ENCODE data around the gene FKBP3. TPM values are rescaled to one million over a fixed set of nuclear protein-coding genes. Genes with fewer than 3 reads are reported as not detected.

The FKBP3 gene
- polyA plus RNA-seq, 1 donor (not counting 4 experiments of a cell fraction or from before 2014, with no cell fraction given): 98.8 TPM

GRCh38 chr14:45072126-45072525 is 62.2 kb downstream of the FKBP3 start:
- no peak overlapping the region for H3K27ac ChIP-seq (ENCODE audit: control insufficient read depth, insufficient read depth, low read length)
- dilution Hi-C loops (cut with MboI; ENCODE audit: extremely low pct_ligation_motif_present, low sequenced_read_pairs): no loop called here

GRCh38 chr14:45070215-45070614 is 64.1 kb downstream of the FKBP3 start:
- dilution Hi-C loops (cut with MboI; ENCODE audit: extremely low pct_ligation_motif_present, low sequenced_read_pairs): no loop called here
- FAIRE-seq (no peak), DNase-seq (ENCODE audit: low read depth, low spot score) (no peak)
- H3K79me2 ChIP-seq (ENCODE audit: control insufficient read depth, insufficient read depth, low read length): no peaks in the 10 kb centered on the region
- no peaks in the 10 kb centered on the region for H4K20me1 ChIP-seq (ENCODE audit: control insufficient read depth, extremely low read depth, insufficient read depth, low read length)
- H3K4me1 ChIP-seq (ENCODE audit: control insufficient read depth, extremely low read depth, insufficient read depth, low read length): no peaks in the 10 kb centered on the region
- H3K4me3 ChIP-seq (ENCODE audit: control insufficient read depth in 2 of 3, extremely low read depth in 1 of 3, insufficient read depth in 2 of 3, low read depth in 1 of 3, low read length in 3 of 3): no peak overlapping the region
- no peak overlapping the region for H3K9ac ChIP-seq (ENCODE audit: control insufficient read depth, extremely low read depth, insufficient read depth, low read length)
- no peak overlapping the region for H3K27ac ChIP-seq (ENCODE audit: control insufficient read depth, insufficient read depth, low read length)
- H3K9me3 ChIP-seq (ENCODE audit: control insufficient read depth, low read depth, low read length): no peaks in the 10 kb centered on the region
- no peak overlapping the region for H2AFZ ChIP-seq (ENCODE audit: control insufficient read depth, low read length)
- H3K27me3 ChIP-seq (ENCODE audit: control insufficient read depth, extremely low read depth, insufficient read depth, low read length): no peaks in the 10 kb centered on the region
- TF ChIP-seq CTCF (optimal IDR thresholded peaks at IDR 0.05 in 1 of 3, IDR thresholded peaks at IDR 0.05 in 1 of 3, conservative IDR thresholded peaks at IDR 0.05 in 1 of 3; ENCODE audit: extremely low read depth in 1 of 3, insufficient read depth in 2 of 3, low read length in 3 of 3) (no peak), EZH2 (IDR thresholded peaks at IDR 0.05; ENCODE audit: low read length) (no peak)
- no peak overlapping the region for H3K4me2 ChIP-seq (ENCODE audit: control insufficient read depth, extremely low read depth, insufficient read depth, low read depth, low read length)
- H3K9me1 ChIP-seq (ENCODE audit: control insufficient read depth, extremely low read depth, insufficient read depth, low read length): no peaks in the 10 kb centered on the region
- H3K36me3 ChIP-seq (ENCODE audit: control insufficient read depth in 2 of 2, extremely low read depth in 1 of 2, insufficient read depth in 2 of 2, low read length in 2 of 2): peaks cover 0 to 1% of the 10 kb centered on the region in 2 experiments

More at GRCh38 chr14:45072126-45072525, 62.2 kb downstream of the FKBP3 start:
- FAIRE-seq (no peak), DNase-seq (ENCODE audit: low read depth, low spot score) (no peak)
- Histone ChIP-seq H2AFZ (ENCODE audit: control insufficient read depth, low read length) (no peak overlapping the region), H3K4me3 (ENCODE audit: control insufficient read depth in 2 of 3, extremely low read depth in 1 of 3, insufficient read depth in 2 of 3, low read depth in 1 of 3, low read length in 3 of 3) (no peak overlapping the region), H3K4me1 (ENCODE audit: control insufficient read depth, extremely low read depth, insufficient read depth, low read length) (no peaks in the 10 kb centered on the region), H3K9ac (ENCODE audit: control insufficient read depth, extremely low read depth, insufficient read depth, low read length) (no peak overlapping the region), H3K27me3 (ENCODE audit: control insufficient read depth, extremely low read depth, insufficient read depth, low read length) (no peaks in the 10 kb centered on the region), H3K4me2 (ENCODE audit: control insufficient read depth, extremely low read depth, insufficient read depth, low read depth, low read length) (no peak overlapping the region), H4K20me1 (ENCODE audit: control insufficient read depth, extremely low read depth, insufficient read depth, low read length) (no peaks in the 10 kb centered on the region), H3K9me1 (ENCODE audit: control insufficient read depth, extremely low read depth, insufficient read depth, low read length) (no peaks in the 10 kb centered on the region), H3K36me3 (ENCODE audit: control insufficient read depth in 2 of 2, extremely low read depth in 1 of 2, insufficient read depth in 2 of 2, low read length in 2 of 2) (peaks cover 0 to 1% of the 10 kb centered on the region in 2 experiments), H3K79me2 (ENCODE audit: control insufficient read depth, insufficient read depth, low read length) (no peaks in the 10 kb centered on the region), H3K9me3 (ENCODE audit: control insufficient read depth, low read depth, low read length) (no peaks in the 10 kb centered on the region)
- TF ChIP-seq CTCF (optimal IDR thresholded peaks at IDR 0.05 in 1 of 3, IDR thresholded peaks at IDR 0.05 in 1 of 3, conservative IDR thresholded peaks at IDR 0.05 in 1 of 3; ENCODE audit: extremely low read depth in 1 of 3, insufficient read depth in 2 of 3, low read length in 3 of 3) (no peak), EZH2 (IDR thresholded peaks at IDR 0.05; ENCODE audit: low read length) (no peak)

Data from keratinocyte (primary cell).